NCI-H1436 (cell line): ENCODE data around the gene NLRX1.
A peak's percentile ranks its signal among the peaks of the same experiment; 100 is the strongest.
"Not testable (repeated sequence)": the region's sequence is repeated elsewhere in the genome, so short reads cannot be mapped to it uniquely, and the experiment has no call there.

Experiments used
- DNase-seq: peaks from one replicate; lab custom pipeline; 2025; lab: John Stamatoyannopoulos, UW

NLRX1 gene

GRCh38 chr11:119184399-119184798 is 15.9 kb downstream of the NLRX1 start:
- not testable (repeated sequence) for DNase-seq

- no peak for DNase-seq
These were observed 17.6 kb downstream of the NLRX1 start for GRCh38 chr11:119185981-119186634.

- no peak for DNase-seq
These were observed 18.8 kb downstream of the NLRX1 start for GRCh38 chr11:119187123-119187892.

- DNase-seq, result no peak
These were observed 19.5 kb downstream of the NLRX1 start for GRCh38 chr11:119188067-119188466.

GRCh38 chr11:119188887-119189286 is 20.4 kb downstream of the NLRX1 start:
- no peak for DNase-seq

- no peak for DNase-seq
These were observed 20.9 kb downstream of the NLRX1 start for GRCh38 chr11:119189393-119189792.

- no peak for DNase-seq
These were observed 22.0 kb downstream of the NLRX1 start for GRCh38 chr11:119190531-119190930.

- DNase-seq, result not testable (repeated sequence)
These were observed 22.7 kb downstream of the NLRX1 start for GRCh38 chr11:119191265-119191664.

GRCh38 chr11:119192111-119192510 is 23.6 kb downstream of the NLRX1 start:
- DNase-seq, result no peak

GRCh38 chr11:119193001-119193400 is 24.5 kb downstream of the NLRX1 start:
- DNase-seq, result no peak

- no peak for DNase-seq
These were observed 25.1 kb downstream of the NLRX1 start for GRCh38 chr11:119193626-119194025.

- no peak for DNase-seq
These were observed 26.4 kb downstream of the NLRX1 start for GRCh38 chr11:119194811-119195440.

GRCh38 chr11:119195680-119196079 is 27.2 kb downstream of the NLRX1 start:
- DNase-seq, result no peak

GRCh38 chr11:119196833-119197483 is 28.4 kb downstream of the NLRX1 start:
- peak; percentile 86 for DNase-seq

GRCh38 chr11:119198925-119199324 is 30.4 kb downstream of the NLRX1 start:
- no peak for DNase-seq

GRCh38 chr11:119201236-119201635 is 32.7 kb downstream of the NLRX1 start:
- not testable (repeated sequence) for DNase-seq

GRCh38 chr11:119202554-119202953 is 34.0 kb downstream of the NLRX1 start:
- no peak for DNase-seq

GRCh38 chr11:119204066-119204465 is 35.5 kb downstream of the NLRX1 start:
- no peak for DNase-seq

GRCh38 chr11:119205080-119205479 is 36.6 kb downstream of the NLRX1 start:
- DNase-seq, result no peak

- peak; percentile 91 for DNase-seq
These were observed 37.3 kb downstream of the NLRX1 start, which contains the start of gene CBL for GRCh38 chr11:119205574-119206510. TSS of gene CBL (plus strand) at chr11:119206339. CDS start at chr11:119206418, 79 bp downstream.
